Esophagus (tissue), 2 donors: Measurements from ENCODE around the gene BRSK1. TPM values are rescaled to one million over a fixed set of nuclear protein-coding genes. Genes with fewer than 3 reads are reported as not detected.

ENCODE experiments used
- H3K27ac ChIP-seq, 2 donors: one replicate each; pipeline ENCODE4 v1.5.1; 2013; ENCODE audit warnings: low read depth in 2 of 2, mild to moderate bottlenecking in 2 of 2, inconsistent platforms in 1 of 2, low read length in 1 of 2, moderate library complexity in 1 of 2
- H3K27me3 ChIP-seq, 2 donors: one replicate each; pipeline ENCODE4 v1.6.1; 2013; ENCODE audit warnings: low read length in 2 of 2, control low read depth in 1 of 2, mild to moderate bottlenecking in 1 of 2; ENCODE audit not compliant: insufficient read depth in 2 of 2, control insufficient read depth in 1 of 2
- H3K36me3 ChIP-seq, 2 donors: one replicate each; pipeline ENCODE4 v1.6.1; 2013; ENCODE audit warnings: low read length in 1 of 2; ENCODE audit not compliant: control insufficient read depth in 2 of 2, insufficient read depth in 2 of 2
- H3K4me1 ChIP-seq, 2 donors: one replicate each; pipeline ENCODE4 v1.6.1; 2013; ENCODE audit warnings: low read length in 1 of 2; ENCODE audit not compliant: control insufficient read depth in 2 of 2, insufficient read depth in 2 of 2
- H3K4me3 ChIP-seq, 2 donors: one replicate each; pipeline ENCODE4 v1.5.1; 2013; ENCODE audit warnings: low read length in 2 of 2, mild to moderate bottlenecking in 2 of 2, low read depth in 1 of 2, moderate library complexity in 1 of 2
- H3K9me3 ChIP-seq, 2 donors: one replicate each; pipeline ENCODE4 v1.6.1; 2013; ENCODE audit warnings: mild to moderate bottlenecking in 2 of 2, low read depth in 1 of 2, low read length in 1 of 2, moderate library complexity in 1 of 2; ENCODE audit not compliant: control insufficient read depth in 2 of 2, insufficient read depth in 1 of 2
- WGBS, 2 donors: extraction: QIAGEN DNeasy Blood & Tissue Kit; methylation state at CpG; one replicate each; pipeline ENCODE4 v1.1.7; 2013; 5-methylcytosine and 5-hydroxymethylcytosine counted together
- polyA plus RNA-seq, 2 donors: library from polyadenylated mRNA; stranded (reverse); fragments of 200-250 nt; gene quantifications; one replicate each; pipeline ENCODE4 v1.2.3, GENCODE V29; 2013
- donor health status: healthy with polysubstance abuse.
- donor health status: Bipolar disorder and iron deficiency.

Gene BRSK1
- 1 to 10 TPM in 1 of 2 donors, under 1 TPM in 1; 0.96 to 1.0 TPM for polyA plus RNA-seq

DNA sequence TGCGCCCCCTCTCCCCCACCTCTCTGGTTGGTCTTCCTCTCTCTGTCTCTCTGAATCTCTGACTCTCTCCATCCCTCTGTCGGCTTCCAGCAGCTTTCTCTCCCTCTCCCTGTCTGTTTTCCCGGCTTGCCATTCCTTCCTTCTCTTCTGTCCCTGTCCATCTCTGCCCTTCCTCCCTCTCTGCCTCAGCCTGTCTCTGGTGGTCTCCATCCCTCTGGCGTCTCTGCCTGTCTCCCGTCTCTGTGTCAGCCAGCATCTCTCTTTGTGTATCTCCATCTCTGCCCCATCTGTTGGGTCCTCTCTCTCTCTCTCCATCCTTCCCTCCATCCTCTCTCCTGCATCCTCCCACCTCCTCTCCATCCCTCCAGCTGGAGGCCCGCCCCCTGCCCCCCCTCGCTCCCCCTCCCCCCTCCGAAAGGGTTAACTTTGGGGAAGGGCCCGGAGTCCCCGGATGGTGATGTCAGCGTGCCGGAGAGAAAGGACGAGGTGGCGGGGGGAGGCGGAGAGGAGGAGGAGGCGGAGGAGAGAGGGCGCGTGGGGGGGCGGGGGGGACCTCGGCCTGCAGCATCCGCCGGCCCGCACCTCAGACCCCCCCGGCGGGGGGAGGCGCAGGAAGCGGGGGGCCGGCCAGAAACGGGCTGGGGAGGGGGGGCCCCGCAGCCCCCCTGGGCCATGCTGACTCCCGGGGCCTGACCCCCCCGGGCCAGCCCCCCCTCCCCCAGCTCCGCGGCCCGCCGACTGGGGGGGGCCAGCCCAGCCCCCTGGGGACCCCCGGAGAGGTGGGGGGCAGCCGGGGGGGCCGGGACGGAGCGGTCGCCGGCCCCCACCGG is at the start of gene BRSK1:
TSS of gene BRSK1 (plus strand) at position 450 of the 830 bp plus-strand sequence. CDS start 446 bp downstream, outside the sequence.
- H3K4me3 ChIP-seq, result peak within 1 kb of the TSS in 1 of 2 donors; percentile 38

DNA sequence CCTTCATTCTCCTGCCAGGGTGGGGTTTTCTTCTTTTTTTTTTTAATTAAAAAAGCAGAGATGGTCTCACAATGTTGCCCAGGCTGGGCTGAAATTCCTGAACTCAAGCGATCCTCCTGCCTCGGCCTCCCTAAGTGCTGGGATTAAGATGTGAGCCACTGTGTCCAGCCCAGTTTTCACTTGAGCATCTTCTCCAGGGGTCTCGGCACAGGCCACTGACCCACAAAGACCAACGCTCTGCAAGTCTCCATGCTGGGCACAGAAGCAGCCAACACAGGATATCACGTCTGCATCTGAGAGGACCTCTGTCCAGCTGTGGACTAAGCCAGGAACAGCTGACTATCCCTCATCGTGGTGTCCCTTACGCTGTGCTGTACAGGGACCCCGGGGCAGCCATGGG is 45.8 kb upstream of the BRSK1 start:
- Histone ChIP-seq H3K9me3 (peaks cover 0 to 3% of the 10 kb centered on the region in 2 donors), H3K4me1 (no peaks in the 10 kb centered on the region), H3K27me3 (no peaks in the 10 kb centered on the region), H3K27ac (no peak overlapping the region), H3K4me3 (no peak overlapping the region), H3K36me3 (peaks cover 25 to 68% of the 10 kb centered on the region in 2 donors)
- WGBS, 2 donors, result 93% methylated on average over 8 of the region's 8 CpGs

More for the DNA sequence above, at the start of gene BRSK1:
- no peaks in the 10 kb centered on the region for H3K27me3 ChIP-seq
- H3K36me3 ChIP-seq, result no peaks in the 10 kb centered on the region
- peak within 1 kb of the TSS; percentile 8 to 35 for H3K27ac ChIP-seq
- 5 to 21% methylated on average over 9 to 43 of the region's 44 CpGs for WGBS, 2 donors
- peaks cover 0 to 8% of the 10 kb centered on the region in 2 donors for H3K4me1 ChIP-seq
- no peaks in the 10 kb centered on the region for H3K9me3 ChIP-seq

DNA sequence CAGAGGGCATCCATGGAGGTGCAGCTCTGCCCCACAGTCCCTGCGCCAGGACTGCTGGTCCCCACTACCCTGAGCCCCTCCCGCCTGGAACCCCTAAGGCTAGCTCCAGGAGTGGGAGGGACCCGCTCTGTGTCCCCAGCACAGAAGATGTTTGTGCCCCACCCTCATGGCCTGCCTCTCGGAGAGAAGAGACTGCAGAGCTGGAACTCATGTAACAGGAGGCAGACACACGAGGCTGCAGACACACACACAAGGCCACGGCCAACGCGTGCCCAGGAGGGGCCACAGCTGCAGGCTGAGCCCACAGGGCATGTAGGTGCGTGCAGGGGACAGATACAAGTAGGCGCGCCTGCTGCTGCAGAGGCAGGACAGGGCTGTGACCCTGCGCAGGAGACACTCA is 44.8 kb upstream of the BRSK1 start:
- H3K4me3 ChIP-seq, result no peak overlapping the region
- WGBS, 2 donors, result 86 to 91% methylated on average over 12 of the region's 12 CpGs
- H3K27me3 ChIP-seq, result no peaks in the 10 kb centered on the region
- H3K27ac ChIP-seq, result no peak overlapping the region
- H3K9me3 ChIP-seq, result peaks cover 0 to 3% of the 10 kb centered on the region in 2 donors
- no peaks in the 10 kb centered on the region for H3K4me1 ChIP-seq
- H3K36me3 ChIP-seq, result peaks cover 25 to 70% of the 10 kb centered on the region in 2 donors

DNA sequence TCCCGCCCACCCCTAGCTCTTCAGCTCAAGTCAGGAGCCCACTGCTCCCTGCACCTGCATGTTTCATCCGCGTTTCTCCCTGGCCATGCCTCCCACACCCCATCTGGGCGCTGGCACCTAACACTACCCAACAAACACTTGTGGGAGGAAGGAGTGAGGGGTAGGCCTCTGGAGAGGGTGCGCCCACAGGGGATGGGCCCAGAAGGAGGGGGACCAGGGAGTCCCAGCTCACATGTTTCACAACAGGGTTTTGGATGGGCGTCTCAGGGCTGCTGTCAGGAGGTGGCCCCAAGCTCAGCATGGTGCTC is 43.1 kb upstream of the BRSK1 start:
- 88 to 92% methylated on average over 6 of the region's 6 CpGs for WGBS, 2 donors
- H3K9me3 ChIP-seq, result peaks cover 0 to 3% of the 10 kb centered on the region in 2 donors

DNA sequence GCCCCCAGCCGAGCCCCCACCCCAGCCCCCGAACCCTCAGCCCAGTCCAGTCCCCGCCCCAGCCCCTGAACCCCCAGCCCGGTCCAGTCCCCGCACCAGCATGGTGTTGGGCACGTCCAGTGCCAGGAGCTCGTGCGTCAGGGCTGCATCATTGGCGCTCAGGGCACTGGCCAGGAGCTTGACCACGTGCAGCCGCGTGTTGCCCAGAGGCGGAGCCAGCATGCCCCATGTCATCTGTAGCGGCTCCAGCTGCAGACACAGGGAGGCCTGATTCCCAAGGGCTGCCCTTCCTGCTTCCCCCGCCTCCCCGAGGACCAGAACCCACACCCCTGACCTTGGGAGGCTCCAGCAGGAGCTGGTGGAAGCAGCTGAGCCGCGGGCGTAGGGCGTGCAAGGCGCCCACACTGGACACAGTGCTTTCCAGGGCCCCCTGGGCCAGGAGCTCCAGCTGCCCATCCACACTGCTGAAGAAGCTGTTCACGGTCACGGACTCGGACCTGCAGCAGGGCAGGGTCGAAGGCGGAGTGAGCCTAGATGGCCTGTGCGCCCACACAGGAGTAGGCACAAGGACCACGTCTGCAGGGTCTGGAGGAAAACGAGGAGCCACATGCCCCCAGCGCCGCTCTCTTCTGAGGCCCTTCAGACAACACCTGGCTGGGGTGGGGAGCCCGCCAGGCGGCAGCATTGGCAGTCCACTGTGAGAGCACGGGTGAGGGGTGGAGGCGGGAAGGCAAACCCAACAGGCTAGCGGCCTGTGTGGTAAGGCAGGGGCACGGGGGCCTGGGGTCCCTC is 42.5 kb upstream of the BRSK1 start:
- Histone ChIP-seq H3K4me1 (no peaks in the 10 kb centered on the region), H3K27me3 (no peaks in the 10 kb centered on the region), H3K27ac (no peak overlapping the region), H3K4me3 (no peak overlapping the region), H3K9me3 (peaks cover 0 to 3% of the 10 kb centered on the region in 2 donors), H3K36me3 (peaks cover 23 to 73% of the 10 kb centered on the region in 2 donors)
- WGBS, 2 donors, result 94% methylated on average over 36 to 37 of the region's 37 CpGs

More for the DNA sequence above, 43.1 kb upstream of the BRSK1 start:
- no peaks in the 10 kb centered on the region for H3K27me3 ChIP-seq
- H3K36me3 ChIP-seq, result peaks cover 25 to 75% of the 10 kb centered on the region in 2 donors
- H3K27ac ChIP-seq, result no peak overlapping the region
- H3K4me3 ChIP-seq, result no peak overlapping the region
- no peaks in the 10 kb centered on the region for H3K4me1 ChIP-seq

DNA sequence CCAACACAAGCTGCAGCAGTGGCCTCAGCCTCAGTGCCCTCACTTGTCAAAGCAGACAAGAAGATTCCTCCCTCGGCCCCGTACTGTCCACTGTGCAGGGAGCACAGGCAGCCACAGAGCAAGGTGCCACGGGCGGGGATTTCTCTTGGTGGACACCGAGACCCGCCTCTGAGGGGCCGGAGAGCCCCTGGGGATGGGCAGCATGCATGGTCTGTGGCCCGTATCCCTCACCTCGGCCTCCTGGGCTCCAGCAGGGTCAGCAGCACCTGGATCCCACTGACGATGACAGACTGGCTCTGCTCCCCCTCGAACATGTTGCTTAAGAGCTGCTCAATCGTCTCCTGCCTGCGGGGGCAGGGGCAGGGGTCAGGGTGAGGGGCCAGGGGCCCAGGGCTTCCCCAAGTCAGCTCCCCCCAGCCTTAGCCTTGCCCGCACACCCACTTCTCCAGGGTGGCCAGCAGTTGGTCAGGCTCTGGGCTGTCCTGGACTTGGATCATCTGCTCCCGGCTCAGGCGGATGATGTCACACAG is 41.8 kb upstream of the BRSK1 start:
- Histone ChIP-seq H3K27me3 (no peaks in the 10 kb centered on the region), H3K36me3 (peaks cover 17 to 72% of the 10 kb centered on the region in 2 donors), H3K4me1 (no peaks in the 10 kb centered on the region), H3K9me3 (peaks cover 0 to 3% of the 10 kb centered on the region in 2 donors), H3K4me3 (no peak overlapping the region), H3K27ac (no peak overlapping the region)
- WGBS, 2 donors, result 89 to 95% methylated on average over 16 of the region's 16 CpGs

DNA sequence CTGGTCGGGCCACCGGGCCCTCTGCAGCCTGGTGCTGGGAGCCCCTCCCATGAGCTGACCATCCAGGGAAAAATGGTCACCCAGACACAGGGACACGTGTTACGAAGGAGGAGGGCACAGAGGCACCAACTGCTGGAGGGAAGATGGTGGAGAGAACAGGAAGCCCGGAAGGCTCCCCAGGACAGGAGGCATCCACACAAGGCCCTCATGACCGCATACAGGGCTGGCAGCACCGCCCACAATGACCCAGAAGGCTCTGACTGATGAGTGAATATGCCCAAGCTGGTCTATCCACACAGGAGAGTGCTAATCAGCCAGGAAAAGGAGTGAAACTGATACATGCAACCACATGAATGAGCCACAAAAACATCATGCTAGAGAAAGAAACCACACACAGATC is 41.3 kb upstream of the BRSK1 start:
- WGBS, 2 donors, result 81 to 83% methylated on average over 7 of the region's 7 CpGs

DNA sequence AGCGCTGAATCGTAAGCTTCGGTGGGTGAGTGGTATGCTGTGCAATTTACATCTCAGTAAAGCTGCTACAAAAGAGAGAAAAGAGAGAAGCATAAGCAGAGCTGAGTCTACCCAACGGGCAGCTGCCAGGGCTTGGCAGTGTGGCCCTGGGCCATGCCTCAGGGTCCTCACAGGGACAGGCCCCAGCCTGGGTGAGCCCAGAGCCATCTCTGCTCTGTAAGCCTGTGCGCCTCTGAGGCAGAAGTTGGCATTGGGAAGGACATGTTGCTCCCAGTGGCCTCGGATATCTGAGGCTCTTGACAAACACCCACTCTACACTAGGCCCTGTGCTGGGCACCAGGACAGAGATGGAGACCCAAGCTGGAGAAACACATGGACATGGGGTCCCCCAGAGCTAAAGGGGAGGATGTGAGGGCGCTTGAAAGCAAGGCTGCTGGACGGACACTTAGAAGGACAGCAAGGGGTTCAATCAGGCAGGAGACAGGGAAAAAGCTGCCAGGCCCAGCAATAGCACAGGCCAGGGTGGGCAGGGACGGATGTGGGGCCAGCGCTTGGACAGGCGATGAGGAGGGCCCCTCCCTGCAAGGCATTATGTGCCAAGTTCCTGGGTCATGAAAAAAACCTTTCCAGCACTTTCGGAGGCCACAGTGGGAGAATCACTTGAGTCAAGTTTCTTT is 39.7 kb upstream of the BRSK1 start:
- Histone ChIP-seq H3K27me3 (no peaks in the 10 kb centered on the region), H3K27ac (no peak overlapping the region), H3K9me3 (no peaks in the 10 kb centered on the region), H3K4me3 (no peak overlapping the region), H3K4me1 (peaks cover 0 to 17% of the 10 kb centered on the region in 2 donors), H3K36me3 (peaks cover 4 to 63% of the 10 kb centered on the region in 2 donors)
- WGBS, 2 donors, result 89 to 90% methylated on average over 12 of the region's 12 CpGs

More for the DNA sequence above, 41.3 kb upstream of the BRSK1 start:
- Histone ChIP-seq H3K4me1 (peaks cover 0 to 3% of the 10 kb centered on the region in 2 donors), H3K9me3 (peaks cover 0 to 3% of the 10 kb centered on the region in 2 donors), H3K27ac (no peak overlapping the region), H3K4me3 (no peak overlapping the region), H3K36me3 (peaks cover 12 to 70% of the 10 kb centered on the region in 2 donors), H3K27me3 (no peaks in the 10 kb centered on the region)
